Muscle of back (tissue), 13 donors: Measurements from ENCODE around the gene GCG. TPM values are rescaled to one million over a fixed set of nuclear protein-coding genes. Genes with fewer than 3 reads are reported as not detected.

ENCODE experiments used
- DNase-seq, 3 donors: peaks; one replicate each; pipeline versions ENCODE4 v3.0.0 to v3.0.0-alpha.2; 2013
- long read RNA-seq, 9 donors: transcript quantifications; one replicate each; lab custom pipeline, GENCODE V29; 2026
- polyA plus RNA-seq, 10 donors: library from polyadenylated mRNA; unstranded; fragments of 120-200 nt; gene quantifications; one replicate each; pipeline ENCODE4 v1.2.1, GENCODE V29; 2013; ENCODE audit not compliant: insufficient read length in 10 of 10

Gene GCG
- polyA plus RNA-seq = 10 to 100 TPM in 7 of 10 donors, 1 to 10 TPM in 3; 4.7 to 52.4 (median 12.9) TPM
- long read RNA-seq, donor 1, partial matches to known transcripts = 0 of 1 reads
- long read RNA-seq, donor 1, other reads (novel, unspliced or antisense) = 0 of 1 reads
- long read RNA-seq, donor 2, partial matches to known transcripts = 0 of 4 reads
- long read RNA-seq, donor 2, other reads (novel, unspliced or antisense) = 0 of 4 reads
- long read RNA-seq, donor 3 = 0 reads
- long read RNA-seq, donor 4, partial matches to known transcripts = 0 of 4 reads
- long read RNA-seq, donor 4, other reads (novel, unspliced or antisense) = 0 of 4 reads
- long read RNA-seq, donor 5, transcript GCG-202 (6 exons, 1,289 nt) = major isoform, 6 of 6 reads
- long read RNA-seq, donor 5, partial matches to known transcripts = 0 of 6 reads
- long read RNA-seq, donor 5, other reads (novel, unspliced or antisense) = 0 of 6 reads
- long read RNA-seq, donor 6, transcript GCG-202 (6 exons, 1,289 nt) = major isoform, 34 of 35 reads
- long read RNA-seq, donor 6, partial matches to known transcripts = 0 of 35 reads
- long read RNA-seq, donor 6, other reads (novel, unspliced or antisense) = 0 of 35 reads
- long read RNA-seq, donor 7 = 0 reads
- long read RNA-seq, donor 8, transcript GCG-202 (6 exons, 1,289 nt) = major isoform, 12 of 14 reads
- long read RNA-seq, donor 8, partial matches to known transcripts = 0 of 14 reads
- long read RNA-seq, donor 8, other reads (novel, unspliced or antisense) = 0 of 14 reads
- long read RNA-seq, donor 9, partial matches to known transcripts = 0 of 1 reads
- long read RNA-seq, donor 9, other reads (novel, unspliced or antisense) = 0 of 1 reads

DNA sequence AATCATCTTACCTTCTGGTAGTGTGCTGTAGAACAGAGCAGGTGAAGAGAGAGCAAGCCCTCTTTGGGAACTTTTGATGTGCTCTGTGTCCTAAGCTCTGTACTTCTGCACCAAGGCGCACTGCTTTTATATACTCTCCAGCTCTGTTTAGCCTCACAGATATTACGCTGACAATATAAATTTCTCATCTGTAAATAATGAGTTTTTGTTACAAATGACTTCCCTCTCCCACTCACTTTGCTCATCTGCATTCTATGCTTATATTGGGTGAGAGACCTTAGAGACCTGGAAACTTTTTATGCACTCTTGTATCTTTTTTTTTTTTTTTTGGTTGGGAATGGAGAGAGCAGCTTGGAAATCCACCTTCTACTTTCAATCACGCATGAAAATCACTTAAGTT lies at the start of gene GCG:
GCG (minus strand) TSS at position 101 of the 400 bp plus-strand sequence. CDS start 3,069 bp downstream, outside the sequence.
- DNase-seq = no peak

DNA sequence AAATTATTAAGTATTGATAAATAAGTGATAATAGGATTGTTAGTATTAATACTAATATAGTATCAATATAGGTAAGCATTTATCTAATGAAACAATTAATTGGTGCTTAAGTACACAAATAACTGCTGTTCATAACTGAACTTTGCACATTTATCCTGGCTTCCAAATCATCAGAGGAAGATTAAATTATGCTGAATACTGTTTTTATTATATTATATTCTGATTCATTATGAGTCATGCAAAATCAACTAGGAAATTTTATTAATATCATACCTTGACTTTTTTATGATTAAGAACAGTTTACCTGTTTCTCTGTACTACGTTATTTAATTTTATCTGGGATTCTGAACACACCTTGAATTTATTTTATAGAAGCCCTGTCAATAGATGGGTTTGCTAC lies 48.6 kb upstream of the GCG start:
- no peak for DNase-seq

DNA sequence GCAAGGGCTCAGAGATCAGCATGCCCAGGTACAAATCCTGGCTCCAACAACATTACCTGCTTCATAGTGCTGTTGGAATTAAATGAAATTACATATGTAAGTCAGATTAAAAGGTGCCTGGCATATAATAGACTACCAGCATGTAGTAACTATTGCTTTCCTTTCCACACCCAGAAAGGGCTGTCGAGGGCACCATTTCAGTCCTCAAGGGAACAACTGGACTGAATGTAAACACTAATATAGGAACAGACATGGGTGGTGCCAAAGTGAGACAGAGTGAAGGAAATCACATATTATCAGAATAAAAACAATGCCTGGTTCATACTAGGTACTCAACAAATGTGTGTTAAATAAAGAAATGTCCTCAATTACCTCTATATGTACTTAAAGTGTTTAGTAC lies 47.9 kb upstream of the GCG start:
- DNase-seq = no peak

DNA sequence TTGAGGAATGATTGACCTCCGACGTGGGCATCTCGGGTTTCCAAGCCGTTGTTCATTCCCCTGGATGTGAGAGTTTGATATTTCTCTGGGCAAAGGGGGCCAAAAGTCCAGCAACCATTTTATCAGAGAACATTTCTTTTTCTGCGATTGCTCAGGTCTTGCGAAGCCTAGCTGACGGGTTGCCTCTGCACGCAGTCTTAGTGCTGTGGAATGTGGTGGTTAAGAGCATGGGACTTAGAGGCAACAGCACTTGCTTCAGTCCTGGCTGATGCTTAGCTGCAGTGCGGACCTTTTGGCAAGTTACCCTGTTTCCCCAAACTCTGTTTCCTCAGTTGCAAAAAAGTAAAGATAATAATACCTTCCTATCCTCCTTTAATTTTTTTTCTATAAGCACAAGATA lies 46.2 kb upstream of the GCG start:
- no peak for DNase-seq

DNA sequence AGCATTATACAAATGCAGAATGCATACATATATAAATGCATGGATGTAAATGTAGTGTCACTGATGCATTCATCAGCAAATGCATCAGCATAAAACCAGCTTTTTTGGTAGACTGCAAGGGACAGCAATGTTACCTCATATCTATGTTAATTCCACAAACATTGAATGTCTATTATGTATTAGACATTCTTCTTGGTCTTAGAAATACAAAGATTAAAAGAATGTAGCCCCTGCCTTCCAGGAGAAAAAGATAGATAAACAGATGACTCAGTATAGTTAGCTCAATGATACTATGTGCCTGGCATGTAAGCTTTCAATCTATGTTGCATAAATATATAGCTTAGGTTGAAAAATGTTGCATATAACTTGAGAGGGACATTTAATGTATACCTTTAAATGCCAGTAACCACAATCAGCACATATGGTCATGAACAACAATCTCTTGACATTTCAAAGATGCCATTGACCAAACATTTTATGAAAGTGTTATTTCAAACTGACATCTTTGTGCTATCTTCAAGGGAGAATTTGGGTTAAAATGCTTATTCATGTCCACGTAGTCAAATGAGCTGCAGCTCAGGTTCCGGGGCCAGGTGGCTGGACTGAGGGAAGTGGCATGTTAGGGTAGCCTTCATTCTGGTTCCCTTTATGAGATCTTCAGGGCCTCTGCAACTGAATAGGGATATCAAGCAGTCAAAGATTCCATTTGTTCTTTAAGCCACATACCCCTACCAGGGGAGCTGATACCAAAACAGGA lies 45.2 kb upstream of the GCG start:
- DNase-seq = no peak

DNA sequence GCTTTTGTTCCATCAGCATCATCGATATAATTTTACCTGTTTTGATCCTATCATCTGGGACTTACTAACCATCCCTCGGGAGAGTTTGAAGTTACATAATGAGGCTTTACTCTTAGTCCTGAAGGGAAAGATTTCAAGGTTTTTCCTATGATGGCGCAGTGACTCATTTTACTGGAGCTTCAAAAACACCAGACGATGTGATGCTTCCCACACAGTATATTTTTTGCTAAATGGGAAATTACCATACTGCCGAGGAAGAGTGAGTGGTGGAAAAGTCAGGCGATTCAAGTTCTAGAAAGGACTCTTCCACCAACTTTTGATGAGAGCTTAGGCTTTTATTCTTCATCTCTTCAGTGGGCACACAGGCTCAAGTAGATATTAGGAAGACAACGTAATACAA lies 44.6 kb upstream of the GCG start:
- DNase-seq = no peak

GRCh38 chr2:162188451-162188850 lies 36.4 kb upstream of the GCG start:
- DNase-seq = no peak

DNA sequence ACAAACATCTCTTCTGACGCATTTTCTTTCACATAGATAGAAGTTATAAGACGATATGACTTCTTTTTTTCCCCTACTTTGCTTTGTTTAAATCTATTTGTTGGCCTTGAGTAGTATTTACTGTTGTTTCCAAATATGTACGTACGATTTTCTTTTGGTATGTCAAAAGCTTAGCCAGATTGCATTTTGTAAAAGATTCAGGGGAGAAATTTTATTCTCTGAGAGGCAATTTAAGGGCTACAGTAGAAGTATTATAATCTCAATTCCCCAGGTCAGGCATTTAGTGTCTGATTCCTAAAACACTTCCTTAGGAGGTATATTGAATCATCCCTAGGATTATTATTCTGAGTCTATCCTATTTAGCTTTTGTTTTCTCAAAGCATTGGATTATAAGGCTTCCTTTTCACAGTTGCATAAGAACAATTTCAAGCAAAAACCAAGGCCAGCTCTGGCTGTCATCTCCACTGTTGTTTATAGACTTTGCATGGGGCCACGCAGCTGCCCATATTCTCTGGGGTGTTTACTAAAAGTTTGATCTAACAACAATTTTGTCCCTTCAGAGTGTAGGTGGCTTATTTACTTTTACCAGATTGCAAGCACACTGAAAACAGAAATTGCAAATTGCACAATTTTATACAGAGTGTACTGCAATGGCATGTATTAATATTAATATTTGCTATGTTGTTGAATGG lies 33.6 kb upstream of the GCG start:
- peak in 1 of 3 donors; percentile 63 for DNase-seq

DNA sequence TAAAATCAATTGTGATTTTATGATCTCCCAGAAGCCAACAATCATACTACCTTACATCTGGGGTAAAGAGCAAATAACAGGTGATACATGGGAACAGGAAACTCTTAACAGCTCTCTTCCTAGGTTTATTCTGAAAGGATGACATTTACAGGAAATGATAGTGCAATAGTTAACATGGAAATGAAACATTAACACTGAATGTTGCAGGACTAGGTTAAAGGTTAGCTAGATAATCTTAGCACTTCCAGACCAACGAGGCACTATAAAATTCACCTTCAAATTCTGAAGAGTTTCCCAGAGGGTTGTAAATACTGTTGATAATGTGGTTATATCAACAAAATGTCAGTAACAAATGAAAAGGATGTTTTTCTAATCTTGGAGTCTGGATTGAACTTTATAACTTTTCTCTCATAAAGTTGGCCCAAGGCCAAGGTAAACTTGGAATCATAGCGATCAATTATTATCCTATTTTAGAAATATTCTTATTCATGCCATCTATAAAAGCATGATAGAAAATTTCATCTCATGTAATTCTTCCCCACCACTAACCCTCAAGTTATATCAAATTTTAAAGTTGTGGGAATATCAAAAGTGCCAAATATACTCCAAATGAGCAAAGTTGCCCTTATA lies 32.9 kb upstream of the GCG start:
- DNase-seq = no peak

GRCh38 chr2:162184359-162184758 lies 32.3 kb upstream of the GCG start:
- DNase-seq = no peak

DNA sequence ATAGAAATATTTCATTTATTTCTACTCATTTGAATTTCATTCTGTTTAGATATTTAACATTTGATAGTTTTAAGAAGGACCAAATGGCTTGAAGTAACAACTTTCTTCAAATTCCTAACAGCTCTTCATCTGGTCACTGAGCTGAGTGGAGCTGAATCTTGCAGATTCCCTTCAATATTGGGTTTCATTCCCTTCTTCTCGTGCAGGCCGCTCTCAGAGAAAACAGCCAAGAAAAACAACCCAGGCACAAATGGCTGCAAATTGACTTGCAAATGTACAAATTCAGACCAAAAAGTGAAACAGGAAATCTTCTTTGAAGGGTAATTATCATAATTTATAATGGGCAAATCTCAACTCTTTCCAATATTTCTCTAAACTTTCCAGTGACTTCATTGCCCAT lies 30.3 kb upstream of the GCG start:
- no peak for DNase-seq

- DNase-seq = no peak
These were observed 25.3 kb upstream of the GCG start for GRCh38 chr2:162177301-162177700.

DNA sequence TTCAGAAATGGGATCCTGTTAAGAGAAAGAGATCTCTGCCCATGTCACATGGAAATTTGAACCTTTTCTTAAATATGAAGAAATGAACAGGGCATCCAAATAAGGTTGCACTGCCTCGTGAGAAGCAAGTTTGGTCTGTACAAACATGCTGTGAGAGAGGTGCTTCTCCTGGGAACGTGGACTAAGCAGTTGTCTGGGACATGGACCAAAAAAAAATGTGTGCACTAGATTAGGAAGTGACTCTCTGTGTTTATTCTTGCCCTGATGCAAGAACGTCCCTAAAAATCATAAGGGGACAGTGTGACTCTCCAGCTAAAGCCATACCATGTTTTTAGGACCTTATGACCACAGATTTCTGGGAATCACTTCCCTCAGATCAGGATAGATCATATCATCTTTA lies 23.7 kb upstream of the GCG start:
- peak in 1 of 3 donors; percentile 50 for DNase-seq

- DNase-seq = peak; percentile 52 to 82 (median 59)
These were observed 22.7 kb upstream of the GCG start for GRCh38 chr2:162174746-162175145.

DNA sequence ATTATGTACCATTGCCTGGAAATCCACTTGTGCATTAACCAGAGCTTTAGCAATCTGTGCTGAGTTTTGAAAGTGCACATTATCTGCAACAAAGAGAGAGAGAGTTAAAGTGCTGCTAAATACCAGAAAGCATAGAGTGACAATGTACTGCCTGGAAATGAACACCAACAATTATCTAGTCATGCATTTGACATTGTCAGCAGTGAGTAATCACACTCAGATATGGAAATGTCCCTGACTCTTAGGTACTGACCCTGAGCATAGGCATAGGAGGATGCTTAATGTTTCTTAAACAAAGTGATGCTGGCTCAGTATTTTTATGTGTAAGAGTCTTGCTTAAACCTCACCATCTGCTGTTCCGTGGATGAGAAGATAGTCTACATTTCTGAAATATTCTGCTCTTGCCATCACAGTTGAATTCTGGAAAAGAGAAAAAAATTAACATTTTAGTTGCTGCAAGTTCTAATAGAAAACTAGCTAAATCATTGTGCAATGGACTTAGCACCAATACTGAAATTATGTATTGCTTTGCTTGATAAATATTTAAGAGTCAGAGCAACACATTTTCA lies 20.8 kb upstream of the GCG start:
- no peak for DNase-seq

- DNase-seq = no peak
These were observed 14.7 kb upstream of the GCG start for GRCh38 chr2:162166745-162167144.

- DNase-seq = no peak
These were observed 14.1 kb upstream of the GCG start for GRCh38 chr2:162166174-162166573.

- peak in 1 of 3 donors; percentile 42 for DNase-seq
These were observed 12.8 kb upstream of the GCG start for GRCh38 chr2:162164802-162165201.

GRCh38 chr2:162159446-162159845 lies 7.4 kb upstream of the GCG start:
- no peak for DNase-seq

GRCh38 chr2:162156149-162156548 lies 4.1 kb upstream of the GCG start:
- no peak for DNase-seq

- DNase-seq = no peak
These were observed 3.0 kb upstream of the GCG start for GRCh38 chr2:162155093-162155492.
